ENCODE results near the gene OTOP2.
A peak's percentile ranks its signal among the peaks of the same experiment; 100 is the strongest.

OTOP2 gene

DNA sequence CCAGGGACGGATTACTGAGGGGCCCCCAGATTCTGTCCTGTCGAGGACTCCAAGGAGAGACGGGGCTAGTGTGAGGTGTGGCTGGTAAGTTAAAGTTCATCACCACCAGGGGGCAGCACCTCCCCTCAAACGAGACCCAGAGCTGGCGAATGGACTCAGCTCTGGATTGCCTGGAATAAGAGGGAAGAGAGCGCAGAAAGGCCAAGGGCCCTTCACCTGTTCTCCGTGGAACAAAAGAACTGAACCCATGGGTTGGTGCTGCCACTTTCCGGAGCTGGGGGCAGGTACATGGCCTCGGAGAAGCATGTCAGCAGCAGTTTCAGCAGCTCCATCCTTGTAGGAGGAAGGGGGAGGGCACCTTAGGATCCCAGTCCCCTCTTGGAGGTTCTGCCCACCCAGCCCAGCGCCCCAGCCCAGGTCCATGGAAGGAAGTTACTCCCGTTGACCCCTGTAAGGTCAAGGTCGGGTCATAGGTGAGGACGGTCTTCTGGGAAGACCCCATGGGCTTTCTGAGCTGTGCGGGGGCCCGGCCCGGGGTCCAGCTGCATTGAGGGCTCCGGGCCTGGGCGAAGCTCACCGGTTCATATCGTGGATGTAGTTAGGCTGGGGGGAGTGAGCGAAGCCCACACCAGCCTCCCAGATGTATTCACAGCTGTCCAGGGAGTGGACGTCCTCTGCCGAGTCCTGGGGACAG, 37.7 kb downstream of the OTOP2 start:
- no peak overlapping the region for H3K4me2 ChIP-seq (ENCODE audit: low read length)
- H3K4me1 ChIP-seq: no peaks in the 10 kb centered on the region
- H3K27me3 ChIP-seq (ENCODE audit: control insufficient read depth, insufficient read depth, low read length): no peaks in the 10 kb centered on the region
- H3K27ac ChIP-seq: no peak overlapping the region
- H3K36me3 ChIP-seq (ENCODE audit: control insufficient read depth, insufficient read depth, low read length): no peaks in the 10 kb centered on the region
- no peaks in the 10 kb centered on the region for H3K79me2 ChIP-seq
- no peak overlapping the region for H3K9ac ChIP-seq
- TF ChIP-seq, protein P1, sequence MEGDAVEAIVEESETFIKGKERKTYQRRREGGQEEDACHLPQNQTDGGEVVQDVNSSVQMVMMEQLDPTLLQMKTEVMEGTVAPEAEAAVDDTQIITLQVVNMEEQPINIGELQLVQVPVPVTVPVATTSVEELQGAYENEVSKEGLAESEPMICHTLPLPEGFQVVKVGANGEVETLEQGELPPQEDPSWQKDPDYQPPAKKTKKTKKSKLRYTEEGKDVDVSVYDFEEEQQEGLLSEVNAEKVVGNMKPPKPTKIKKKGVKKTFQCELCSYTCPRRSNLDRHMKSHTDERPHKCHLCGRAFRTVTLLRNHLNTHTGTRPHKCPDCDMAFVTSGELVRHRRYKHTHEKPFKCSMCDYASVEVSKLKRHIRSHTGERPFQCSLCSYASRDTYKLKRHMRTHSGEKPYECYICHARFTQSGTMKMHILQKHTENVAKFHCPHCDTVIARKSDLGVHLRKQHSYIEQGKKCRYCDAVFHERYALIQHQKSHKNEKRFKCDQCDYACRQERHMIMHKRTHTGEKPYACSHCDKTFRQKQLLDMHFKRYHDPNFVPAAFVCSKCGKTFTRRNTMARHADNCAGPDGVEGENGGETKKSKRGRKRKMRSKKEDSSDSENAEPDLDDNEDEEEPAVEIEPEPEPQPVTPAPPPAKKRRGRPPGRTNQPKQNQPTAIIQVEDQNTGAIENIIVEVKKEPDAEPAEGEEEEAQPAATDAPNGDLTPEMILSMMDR (IDR thresholded peaks at IDR 0.05): peak; percentile 85
- no peak overlapping the region for H2AFZ ChIP-seq
- H3K4me3 ChIP-seq (ENCODE audit: low read depth, low read length): no peak overlapping the region
- H3K9me3 ChIP-seq (ENCODE audit: control insufficient read depth, low read length): no peaks in the 10 kb centered on the region

DNA sequence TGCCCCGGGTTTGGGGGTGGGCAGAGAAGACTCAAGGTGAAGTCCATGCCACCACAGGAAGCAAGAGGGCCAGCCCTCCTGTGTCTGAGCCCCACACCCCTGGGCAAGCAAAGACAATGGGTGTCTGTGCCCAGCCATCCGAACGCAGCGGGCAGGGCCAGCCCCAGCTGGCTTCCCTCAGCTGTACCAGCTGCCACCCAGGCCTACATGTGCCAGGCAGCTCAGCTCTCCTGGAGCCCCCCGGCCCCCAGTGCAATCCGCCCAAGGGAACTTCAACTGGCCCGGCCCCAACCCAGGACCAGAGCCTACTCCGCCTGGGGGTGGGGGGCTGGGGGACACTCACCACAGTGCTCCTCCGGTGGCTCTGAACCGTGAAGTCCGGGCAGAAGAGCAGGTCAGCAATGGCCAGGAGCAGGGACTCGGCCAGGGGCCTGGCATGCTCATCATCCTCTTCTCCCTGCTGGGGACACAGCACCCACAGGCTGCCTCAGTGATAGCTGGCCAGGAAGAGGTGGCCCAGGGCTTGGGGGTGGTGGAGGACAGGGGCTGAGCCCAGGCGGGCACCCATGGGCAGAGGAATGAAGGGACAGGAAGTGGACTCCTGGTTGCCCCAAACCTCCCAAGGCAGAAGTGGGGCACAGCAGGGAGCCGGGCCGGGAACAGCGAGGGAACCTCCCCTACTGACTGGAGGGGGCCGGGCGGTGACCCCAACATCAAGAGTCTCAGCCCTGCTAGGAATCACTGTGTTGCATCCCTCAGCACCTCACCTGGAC, 38.7 kb downstream of the OTOP2 start:
- no peak overlapping the region for H2AFZ ChIP-seq
- H3K79me2 ChIP-seq: no peaks in the 10 kb centered on the region
- no peaks in the 10 kb centered on the region for H3K27me3 ChIP-seq (ENCODE audit: control insufficient read depth, insufficient read depth, low read length)
- no peak overlapping the region for H3K4me3 ChIP-seq (ENCODE audit: low read depth, low read length)
- TF ChIP-seq, protein P1 (IDR thresholded peaks at IDR 0.05): no peak
- H3K9ac ChIP-seq: no peak overlapping the region
- no peaks in the 10 kb centered on the region for H3K9me3 ChIP-seq (ENCODE audit: control insufficient read depth, low read length)
- no peaks in the 10 kb centered on the region for H3K4me1 ChIP-seq
- H3K4me2 ChIP-seq (ENCODE audit: low read length): no peak overlapping the region
- H3K27ac ChIP-seq: no peak overlapping the region
- H3K36me3 ChIP-seq (ENCODE audit: control insufficient read depth, insufficient read depth, low read length): no peaks in the 10 kb centered on the region

DNA sequence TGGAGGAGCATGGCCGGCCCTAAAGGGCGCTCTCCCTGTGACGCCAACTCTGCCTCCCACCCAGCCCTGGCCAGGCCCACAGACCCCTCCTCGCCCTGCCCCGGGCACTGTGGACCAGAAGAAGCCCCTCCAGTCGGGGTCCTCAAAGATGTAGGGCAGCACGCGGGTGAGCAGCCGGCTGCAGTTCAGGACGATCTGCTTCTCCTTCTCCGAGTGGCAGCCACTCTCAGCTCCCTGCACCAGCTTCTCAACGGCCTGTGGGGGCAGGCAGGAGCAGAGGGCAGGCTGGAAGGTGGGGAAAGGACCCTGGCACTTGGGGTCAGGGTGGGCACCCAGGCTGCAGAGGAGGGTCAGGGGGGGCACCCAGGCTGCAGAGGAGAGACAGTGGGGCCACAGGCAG, 39.6 kb downstream of the OTOP2 start:
- no peaks in the 10 kb centered on the region for H3K4me1 ChIP-seq
- no peaks in the 10 kb centered on the region for H3K36me3 ChIP-seq (ENCODE audit: control insufficient read depth, insufficient read depth, low read length)
- no peak overlapping the region for H3K4me3 ChIP-seq (ENCODE audit: low read depth, low read length)
- H3K4me2 ChIP-seq (ENCODE audit: low read length): no peak overlapping the region
- no peak overlapping the region for H3K9ac ChIP-seq
- H3K79me2 ChIP-seq: no peaks in the 10 kb centered on the region
- TF ChIP-seq, protein P1 (IDR thresholded peaks at IDR 0.05): no peak
- no peaks in the 10 kb centered on the region for H3K27me3 ChIP-seq (ENCODE audit: control insufficient read depth, insufficient read depth, low read length)
- no peak overlapping the region for H2AFZ ChIP-seq
- H3K9me3 ChIP-seq (ENCODE audit: control insufficient read depth, low read length): no peaks in the 10 kb centered on the region
- H3K27ac ChIP-seq: no peak overlapping the region

DNA sequence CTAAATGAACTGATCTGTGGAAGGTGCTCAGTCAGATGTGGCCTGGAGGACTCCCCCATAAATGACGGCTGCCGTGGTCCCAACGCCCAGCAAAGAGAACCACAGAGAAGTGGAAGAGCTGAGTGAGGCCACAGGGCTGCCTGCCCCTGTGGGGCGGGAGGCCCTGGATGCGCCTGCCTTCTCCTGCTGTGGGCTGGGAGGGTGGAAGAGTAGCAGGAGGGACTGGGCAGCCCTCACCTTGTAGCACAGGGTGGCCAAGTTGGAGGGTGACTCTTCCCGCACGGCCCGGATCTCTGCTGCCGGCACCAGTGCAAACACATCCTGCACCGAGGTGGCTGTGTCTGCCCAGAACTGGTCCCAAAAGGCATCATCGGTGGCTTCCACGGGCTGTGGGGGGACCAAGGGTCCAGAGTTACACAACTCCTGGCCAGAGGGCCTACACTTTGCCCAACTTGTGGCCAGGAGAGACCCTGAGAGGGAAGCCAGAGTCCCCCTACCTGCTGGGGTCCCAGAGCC, 40.2 kb downstream of the OTOP2 start:
- no peak overlapping the region for H2AFZ ChIP-seq
- H3K4me3 ChIP-seq (ENCODE audit: low read depth, low read length): no peak overlapping the region
- no peak overlapping the region for H3K9ac ChIP-seq
- H3K27me3 ChIP-seq (ENCODE audit: control insufficient read depth, insufficient read depth, low read length): no peaks in the 10 kb centered on the region
- no peaks in the 10 kb centered on the region for H3K9me3 ChIP-seq (ENCODE audit: control insufficient read depth, low read length)
- no peaks in the 10 kb centered on the region for H3K79me2 ChIP-seq
- no peak overlapping the region for H3K4me2 ChIP-seq (ENCODE audit: low read length)
- no peaks in the 10 kb centered on the region for H3K36me3 ChIP-seq (ENCODE audit: control insufficient read depth, insufficient read depth, low read length)
- H3K4me1 ChIP-seq: no peaks in the 10 kb centered on the region
- H3K27ac ChIP-seq: no peak overlapping the region
- TF ChIP-seq, protein P1 (IDR thresholded peaks at IDR 0.05): no peak
